GM08714 (cell line): ENCODE measurements around the gene KLF13.

Experiments used
- H3K4me3 ChIP-seq: fragments of 200-500 bp; sonication (Bioruptor generic); 2 replicates; pipeline ENCODE4 v1.5.1; 2014; ENCODE audit warnings: mild to moderate bottlenecking, low read length, inconsistent platforms
- ZNF274 ChIP-seq: IDR thresholded peaks from 2 replicates; pipeline ENCODE4 v1.6.1; 2012; ENCODE audit warnings: mild to moderate bottlenecking, low read depth, low read length

Gene KLF13

GRCh38 chr15:31374489-31374888 is 47.9 kb downstream of the KLF13 start:
- H3K4me3 ChIP-seq: no peak overlapping the region

GRCh38 chr15:31374986-31375385 is 48.4 kb downstream of the KLF13 start:
- no peak for TF ChIP-seq ZNF274
- no peak overlapping the region for H3K4me3 ChIP-seq

More at GRCh38 chr15:31374489-31374888, 47.9 kb downstream of the KLF13 start:
- no peak for TF ChIP-seq ZNF274

GRCh38 chr15:31375772-31376171 is 49.1 kb downstream of the KLF13 start:
- no peak overlapping the region for H3K4me3 ChIP-seq
- TF ChIP-seq ZNF274: no peak

- TF ChIP-seq ZNF274: no peak
- no peak overlapping the region for H3K4me3 ChIP-seq
Observed at GRCh38 chr15:31376511-31376910, 49.9 kb downstream of the KLF13 start.

GRCh38 chr15:31377030-31377429 is 50.4 kb downstream of the KLF13 start:
- H3K4me3 ChIP-seq: no peak overlapping the region
- no peak for TF ChIP-seq ZNF274

- H3K4me3 ChIP-seq: no peak overlapping the region
- no peak for TF ChIP-seq ZNF274
Observed at GRCh38 chr15:31378363-31378903, 51.8 kb downstream of the KLF13 start.

GRCh38 chr15:31379042-31379441 is 52.4 kb downstream of the KLF13 start:
- no peak for TF ChIP-seq ZNF274
- no peak overlapping the region for H3K4me3 ChIP-seq

GRCh38 chr15:31379577-31379976 is 52.9 kb downstream of the KLF13 start:
- no peak overlapping the region for H3K4me3 ChIP-seq
- TF ChIP-seq ZNF274: no peak

GRCh38 chr15:31381801-31382712 is 55.4 kb downstream of the KLF13 start:
- no peak overlapping the region for H3K4me3 ChIP-seq
- TF ChIP-seq ZNF274: no peak

GRCh38 chr15:31382713-31383045 is 56.0 kb downstream of the KLF13 start:
- no peak for TF ChIP-seq ZNF274
- H3K4me3 ChIP-seq: no peak overlapping the region

GRCh38 chr15:31383139-31383538 is 56.5 kb downstream of the KLF13 start:
- TF ChIP-seq ZNF274: no peak
- no peak overlapping the region for H3K4me3 ChIP-seq

GRCh38 chr15:31384568-31384967 is 57.9 kb downstream of the KLF13 start:
- no peak for TF ChIP-seq ZNF274
- no peak overlapping the region for H3K4me3 ChIP-seq

- TF ChIP-seq ZNF274: no peak
Observed at GRCh38 chr15:31385736-31386135, 59.1 kb downstream of the KLF13 start.

GRCh38 chr15:31387092-31387478 is 60.5 kb downstream of the KLF13 start:
- H3K4me3 ChIP-seq: no peak overlapping the region
- no peak for TF ChIP-seq ZNF274

More at GRCh38 chr15:31385736-31386135, 59.1 kb downstream of the KLF13 start:
- H3K4me3 ChIP-seq: no peak overlapping the region

- no peak for TF ChIP-seq ZNF274
- H3K4me3 ChIP-seq: no peak overlapping the region
Observed at GRCh38 chr15:31387479-31388118, 61.0 kb downstream of the KLF13 start.

- no peak overlapping the region for H3K4me3 ChIP-seq
- no peak for TF ChIP-seq ZNF274
Observed at GRCh38 chr15:31389576-31389975, 62.9 kb downstream of the KLF13 start.
